DMS153 treated with DMSO at 0.1 percent for 48 hours (cell line): ENCODE measurements around the gene IFITM1.
"Not testable (repeated sequence)": the region's sequence is repeated elsewhere in the genome, so short reads cannot be mapped to it uniquely, and the experiment has no call there.

Experiments used
- DNase-seq: peaks from one replicate; lab custom pipeline; 2025; ENCODE audit not compliant: unreplicated experiment; lab: John Stamatoyannopoulos, UW

IFITM1 gene

GRCh38 chr11:325796-326591 lies 12.2 kb downstream of the IFITM1 start:
- no peak for DNase-seq

- no peak for DNase-seq
Observed at GRCh38 chr11:326592-326841, 12.7 kb downstream of the IFITM1 start.

GRCh38 chr11:326842-327580 lies 13.2 kb downstream of the IFITM1 start:
- no peak for DNase-seq

- DNase-seq = no peak
Observed at GRCh38 chr11:327581-327923, 13.7 kb downstream of the IFITM1 start.

GRCh38 chr11:328012-328411 lies 14.2 kb downstream of the IFITM1 start:
- no peak for DNase-seq

GRCh38 chr11:328516-329100 lies 14.8 kb downstream of the IFITM1 start:
- not testable (repeated sequence) for DNase-seq

- no peak for DNase-seq
Observed at GRCh38 chr11:329886-330253, 16.0 kb downstream of the IFITM1 start.

- no peak for DNase-seq
Observed at GRCh38 chr11:330307-330693, 16.5 kb downstream of the IFITM1 start.

GRCh38 chr11:330694-331357 lies 17.0 kb downstream of the IFITM1 start:
- DNase-seq = no peak

GRCh38 chr11:331358-332060 lies 17.7 kb downstream of the IFITM1 start:
- DNase-seq = no peak

GRCh38 chr11:332651-333480 lies 19.0 kb downstream of the IFITM1 start:
- DNase-seq = no peak

GRCh38 chr11:333616-334263 lies 19.9 kb downstream of the IFITM1 start:
- not testable (repeated sequence) for DNase-seq

- DNase-seq = no peak
Observed at GRCh38 chr11:334264-334994, 20.6 kb downstream of the IFITM1 start.

- DNase-seq = no peak
Observed at GRCh38 chr11:335779-336658, 22.2 kb downstream of the IFITM1 start.

GRCh38 chr11:336659-337198 lies 22.9 kb downstream of the IFITM1 start:
- DNase-seq = no peak

GRCh38 chr11:337711-338110 lies 23.9 kb downstream of the IFITM1 start:
- DNase-seq = no peak

GRCh38 chr11:339963-340362 lies 26.1 kb downstream of the IFITM1 start:
- DNase-seq = no peak
